DND-41 (cell line): Measurements from ENCODE around the gene NTM.

ENCODE experiments used
- ATAC-seq: fragments of 200-7000 bp; cut with Tn5 transposase; 3 replicates; pipeline ENCODE4 v1.9.1; 2021; ENCODE audit warnings: low read depth; ENCODE audit not compliant: insufficient read depth
- DNase-seq: peaks from one replicate; pipeline ENCODE4 v3.0.0-alpha.2; 2020
- H2AFZ ChIP-seq: 2 replicates; pipeline ENCODE4 v1.6.0; 2012; ENCODE audit warnings: low read depth, low read length
- H3K27ac ChIP-seq: 2 replicates; pipeline ENCODE4 v1.5.1; 2012; ENCODE audit warnings: low read length, inconsistent platforms
- H3K27me3 ChIP-seq: fragments of 200-600 bp; sonication (generic); 2 replicates; pipeline ENCODE4 v1.6.0; 2012; ENCODE audit warnings: low read length, mild to moderate bottlenecking, inconsistent platforms; ENCODE audit not compliant: insufficient read depth, poor library complexity
- H3K36me3 ChIP-seq: 2 replicates; pipeline ENCODE4 v1.5.1; 2012; ENCODE audit warnings: low read length, inconsistent platforms; ENCODE audit not compliant: insufficient read depth
- H3K4me1 ChIP-seq: 2 replicates; pipeline ENCODE4 v1.5.1; 2012; ENCODE audit warnings: mild to moderate bottlenecking, low read length; ENCODE audit not compliant: insufficient read depth
- H3K4me2 ChIP-seq: 2 replicates; pipeline ENCODE4 v1.6.0; 2012; ENCODE audit warnings: mild to moderate bottlenecking, moderate library complexity, low read length, inconsistent platforms; ENCODE audit not compliant: insufficient read depth
- H3K4me3 ChIP-seq, 2 experiments: fragments of 200-600 bp in 1 of 2; shearing (Covaris generic) in 1 of 2; 2 replicates each; pipeline ENCODE4 v1.5.1; 2012 to 2016; ENCODE audit warnings: inconsistent platforms in 2 of 2, low read length in 2 of 2, mild to moderate bottlenecking in 2 of 2, low read depth in 1 of 2, moderate library complexity in 1 of 2
- H3K79me2 ChIP-seq: 2 replicates; pipeline ENCODE4 v1.6.0; 2012; ENCODE audit warnings: low read length, inconsistent platforms; ENCODE audit not compliant: insufficient read depth
- H3K9ac ChIP-seq: 2 replicates; pipeline ENCODE4 v1.6.0; 2012; ENCODE audit warnings: low read depth, mild to moderate bottlenecking, inconsistent platforms, low read length, moderate library complexity
- H3K9me3 ChIP-seq: 2 replicates; pipeline ENCODE4 v1.5.1; 2012; ENCODE audit warnings: low read length, moderate library complexity, mild to moderate bottlenecking, inconsistent platforms; ENCODE audit not compliant: insufficient read depth, severe bottlenecking
- H4K20me1 ChIP-seq: 2 replicates; pipeline ENCODE4 v1.6.0; 2012; ENCODE audit warnings: low read length; ENCODE audit not compliant: insufficient read depth
- EZH2 ChIP-seq: IDR thresholded peaks from 3 replicates; pipeline ENCODE4 v1.6.1; 2012; ENCODE audit warnings: borderline replicate concordance, low read depth, mild to moderate bottlenecking, moderate library complexity, low read length, inconsistent platforms; ENCODE audit not compliant: severe bottlenecking
- TF ChIP-seq, protein P1 (sequence below): IDR thresholded peaks from 2 replicates; pipeline ENCODE4 v1.5.1; 2012; ENCODE audit warnings: borderline replicate concordance, low read length, moderate library complexity, mild to moderate bottlenecking; ENCODE audit not compliant: poor library complexity, severe bottlenecking; ENCODE audit errors: extremely low read depth

Gene NTM

DNA sequence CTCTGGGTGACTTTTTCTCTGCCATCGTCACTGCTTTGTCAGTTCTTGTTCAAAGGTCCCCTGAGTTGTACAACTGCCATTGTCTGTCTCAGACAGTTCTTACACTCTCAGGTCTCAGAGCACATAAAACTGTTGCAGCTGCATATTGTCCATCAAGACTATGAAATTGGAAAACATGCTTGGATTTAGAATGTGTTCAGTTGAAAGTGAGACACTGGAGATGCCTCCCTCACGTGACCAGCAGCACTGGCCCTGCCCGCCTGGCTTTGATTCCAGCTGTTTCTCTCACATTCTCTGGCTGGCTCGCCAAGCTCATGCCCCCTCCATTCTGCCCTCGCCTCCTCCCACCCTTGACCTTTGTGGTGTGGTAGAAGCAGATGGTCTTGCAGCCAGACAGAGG, 244.2 kb downstream of the NTM start:
- no peak overlapping the region for H3K4me3 ChIP-seq
- no peaks in the 10 kb centered on the region for H3K9me3 ChIP-seq
- H3K36me3 ChIP-seq: no peaks in the 10 kb centered on the region
- H3K27me3 ChIP-seq: no peaks in the 10 kb centered on the region
- H4K20me1 ChIP-seq: no peaks in the 10 kb centered on the region
- peaks cover 17% of the 10 kb centered on the region for H3K4me1 ChIP-seq
- no peaks in the 10 kb centered on the region for H3K79me2 ChIP-seq
- ATAC-seq (no peak), DNase-seq (no peak)
- H2AFZ ChIP-seq: no peak overlapping the region
- H3K9ac ChIP-seq: no peak overlapping the region
- H3K4me2 ChIP-seq: no peak overlapping the region
- TF ChIP-seq, protein P1, sequence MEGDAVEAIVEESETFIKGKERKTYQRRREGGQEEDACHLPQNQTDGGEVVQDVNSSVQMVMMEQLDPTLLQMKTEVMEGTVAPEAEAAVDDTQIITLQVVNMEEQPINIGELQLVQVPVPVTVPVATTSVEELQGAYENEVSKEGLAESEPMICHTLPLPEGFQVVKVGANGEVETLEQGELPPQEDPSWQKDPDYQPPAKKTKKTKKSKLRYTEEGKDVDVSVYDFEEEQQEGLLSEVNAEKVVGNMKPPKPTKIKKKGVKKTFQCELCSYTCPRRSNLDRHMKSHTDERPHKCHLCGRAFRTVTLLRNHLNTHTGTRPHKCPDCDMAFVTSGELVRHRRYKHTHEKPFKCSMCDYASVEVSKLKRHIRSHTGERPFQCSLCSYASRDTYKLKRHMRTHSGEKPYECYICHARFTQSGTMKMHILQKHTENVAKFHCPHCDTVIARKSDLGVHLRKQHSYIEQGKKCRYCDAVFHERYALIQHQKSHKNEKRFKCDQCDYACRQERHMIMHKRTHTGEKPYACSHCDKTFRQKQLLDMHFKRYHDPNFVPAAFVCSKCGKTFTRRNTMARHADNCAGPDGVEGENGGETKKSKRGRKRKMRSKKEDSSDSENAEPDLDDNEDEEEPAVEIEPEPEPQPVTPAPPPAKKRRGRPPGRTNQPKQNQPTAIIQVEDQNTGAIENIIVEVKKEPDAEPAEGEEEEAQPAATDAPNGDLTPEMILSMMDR: no peak
- TF ChIP-seq EZH2: no peak
- H3K27ac ChIP-seq: no peak overlapping the region

DNA sequence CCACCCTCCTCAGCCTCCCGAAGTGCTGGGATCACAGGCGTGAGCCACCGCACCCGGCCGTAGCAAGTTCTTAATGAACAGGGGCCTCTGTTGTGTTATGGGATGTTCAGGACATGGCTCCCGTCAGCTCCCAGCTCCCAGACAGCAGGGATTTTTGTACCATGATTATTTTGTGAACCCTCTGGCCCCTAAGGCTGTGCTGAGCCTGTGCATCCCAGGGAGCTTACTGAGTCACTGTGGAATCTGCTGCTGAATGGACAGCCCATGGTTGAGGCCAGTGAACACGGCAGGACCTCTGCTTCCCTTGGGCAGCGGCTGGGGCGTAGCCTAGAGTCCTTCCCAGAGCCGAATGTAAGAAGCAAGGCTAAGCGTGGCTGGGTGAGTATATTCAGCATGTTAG, 245.2 kb downstream of the NTM start:
- H3K27me3 ChIP-seq: no peaks in the 10 kb centered on the region
- DNase-seq (no peak), ATAC-seq (no peak)
- H3K9me3 ChIP-seq: no peaks in the 10 kb centered on the region
- no peaks in the 10 kb centered on the region for H3K36me3 ChIP-seq
- H3K4me1 ChIP-seq: peaks cover 15% of the 10 kb centered on the region
- no peak overlapping the region for H3K27ac ChIP-seq
- no peaks in the 10 kb centered on the region for H4K20me1 ChIP-seq
- no peak overlapping the region for H3K9ac ChIP-seq
- TF ChIP-seq, protein P1: no peak
- TF ChIP-seq EZH2: no peak
- no peak overlapping the region for H2AFZ ChIP-seq
- H3K4me2 ChIP-seq: no peak overlapping the region
- no peaks in the 10 kb centered on the region for H3K79me2 ChIP-seq
- H3K4me3 ChIP-seq: no peak overlapping the region

DNA sequence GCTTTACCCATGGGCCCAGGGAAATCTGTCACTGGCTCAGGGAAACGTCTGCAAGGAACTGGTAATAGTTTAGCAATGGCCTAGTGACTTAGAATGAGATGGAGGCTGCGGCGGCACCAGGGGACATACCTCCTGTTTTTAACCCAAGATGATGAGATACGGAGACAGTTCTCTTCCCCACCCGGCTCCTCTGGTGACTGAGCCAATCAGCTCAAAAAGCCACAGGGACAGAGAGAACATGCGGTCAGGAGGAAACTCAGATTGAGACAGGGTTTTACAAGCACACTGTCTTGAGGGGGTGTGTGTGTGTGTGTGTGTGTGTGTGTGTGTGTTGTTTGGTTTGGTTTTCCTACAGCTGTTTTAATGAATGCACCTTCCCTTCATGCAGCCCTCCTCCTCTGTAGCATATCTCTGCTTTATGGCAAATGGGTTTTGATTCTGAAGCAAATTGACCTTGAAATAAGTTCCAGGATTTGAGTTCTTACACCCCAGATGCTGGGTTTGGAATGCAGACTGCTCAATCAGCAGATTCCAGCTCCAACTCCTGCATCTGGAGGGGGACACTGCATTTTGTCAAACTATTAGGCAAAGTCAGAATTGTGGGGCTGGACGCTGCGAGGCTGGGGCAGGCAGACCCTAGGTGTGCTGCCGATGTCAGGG, 246.2 kb downstream of the NTM start:
- DNase-seq (peak; percentile 25), ATAC-seq (peak; percentile 60)
- no peak overlapping the region for H3K9ac ChIP-seq
- H3K4me3 ChIP-seq: no peak overlapping the region
- no peak overlapping the region for H3K4me2 ChIP-seq
- no peaks in the 10 kb centered on the region for H4K20me1 ChIP-seq
- H3K79me2 ChIP-seq: no peaks in the 10 kb centered on the region
- no peak overlapping the region for H2AFZ ChIP-seq
- no peaks in the 10 kb centered on the region for H3K36me3 ChIP-seq
- no peaks in the 10 kb centered on the region for H3K27me3 ChIP-seq
- H3K4me1 ChIP-seq: peaks cover 15% of the 10 kb centered on the region
- no peaks in the 10 kb centered on the region for H3K9me3 ChIP-seq
- TF ChIP-seq EZH2: no peak
- TF ChIP-seq, protein P1: no peak
- no peak overlapping the region for H3K27ac ChIP-seq
